Trophoblast cell (in vitro differentiated cells and primary cell): ENCODE results near the gene MALAT1.

ENCODE experiments used
- DNase-seq, 2 donors: peaks; one replicate each; pipeline ENCODE4 v3.0.0-alpha.2; 2016
- H2AFZ ChIP-seq: 2 replicates; pipeline ENCODE4 v1.6.1; 2013; ENCODE audit warnings: low read length, moderate library complexity, mild to moderate bottlenecking; ENCODE audit not compliant: insufficient read depth, poor library complexity
- H2AK5ac ChIP-seq: 2 replicates; pipeline ENCODE4 v1.6.1; 2013; ENCODE audit warnings: mild to moderate bottlenecking, low read length
- H2BK120ac ChIP-seq: 2 replicates; pipeline ENCODE4 v1.6.1; 2013; ENCODE audit warnings: low read length, mild to moderate bottlenecking, moderate library complexity; ENCODE audit not compliant: insufficient read depth, poor library complexity
- H2BK12ac ChIP-seq: 2 replicates; pipeline ENCODE4 v1.6.1; 2013; ENCODE audit warnings: mild to moderate bottlenecking, low read length, moderate library complexity
- H2BK5ac ChIP-seq: 2 replicates; pipeline ENCODE4 v1.6.1; 2013; ENCODE audit warnings: low read length, low read depth, moderate library complexity, mild to moderate bottlenecking; ENCODE audit not compliant: poor library complexity
- H3K14ac ChIP-seq: 2 replicates; pipeline ENCODE4 v1.6.1; 2013; ENCODE audit warnings: mild to moderate bottlenecking, low read length
- H3K18ac ChIP-seq: 2 replicates; pipeline ENCODE4 v1.6.1; 2013; ENCODE audit warnings: mild to moderate bottlenecking, low read length
- H3K23ac ChIP-seq: 2 replicates; pipeline ENCODE4 v1.6.1; 2013; ENCODE audit warnings: low read length
- H3K27ac ChIP-seq: 2 replicates; pipeline ENCODE4 v1.5.1; 2013; ENCODE audit warnings: low read depth, mild to moderate bottlenecking, inconsistent platforms, low read length, moderate library complexity
- H3K27me3 ChIP-seq: 2 replicates; pipeline ENCODE4 v1.6.1; 2013; ENCODE audit warnings: inconsistent platforms, mild to moderate bottlenecking, low read length, moderate library complexity; ENCODE audit not compliant: insufficient read depth
- H3K36me3 ChIP-seq, 2 experiments: 1 replicate in 1 of 2; 2 replicates in 1 of 2; pipeline ENCODE4 v1.6.1; 2013; ENCODE audit warnings: low read length in 2 of 2, mild to moderate bottlenecking in 2 of 2, moderate library complexity in 1 of 2; ENCODE audit not compliant: insufficient read depth in 2 of 2, control insufficient read depth in 1 of 2
- H3K4ac ChIP-seq: 2 replicates; pipeline ENCODE4 v1.6.1; 2013; ENCODE audit warnings: low read depth, mild to moderate bottlenecking, low read length, moderate library complexity
- H3K4me1 ChIP-seq, 2 experiments: 1 replicate in 1 of 2; 2 replicates in 1 of 2; pipeline ENCODE4 v1.6.1; 2013; ENCODE audit warnings: low read length in 2 of 2, mild to moderate bottlenecking in 2 of 2, moderate library complexity in 1 of 2; ENCODE audit not compliant: insufficient read depth in 2 of 2, control insufficient read depth in 1 of 2
- H3K4me2 ChIP-seq: 2 replicates; pipeline ENCODE4 v1.6.1; 2013; ENCODE audit warnings: inconsistent platforms, mild to moderate bottlenecking, low read length, moderate library complexity
- H3K4me3 ChIP-seq: 2 replicates; pipeline ENCODE4 v1.5.1; 2013; ENCODE audit warnings: mild to moderate bottlenecking, low read depth, low read length, inconsistent platforms
- H3K79me1 ChIP-seq: one replicate; pipeline ENCODE4 v1.6.1; 2013; ENCODE audit warnings: low read length
- H3K79me2 ChIP-seq: 2 replicates; pipeline ENCODE4 v1.6.1; 2013; ENCODE audit warnings: low read length, mild to moderate bottlenecking; ENCODE audit not compliant: control insufficient read depth, insufficient read depth, poor library complexity
- H3K9ac ChIP-seq: 2 replicates; pipeline ENCODE4 v1.6.1; 2013; ENCODE audit warnings: mild to moderate bottlenecking, low read length
- H3K9me3 ChIP-seq: 2 replicates; pipeline ENCODE4 v1.6.1; 2013; ENCODE audit warnings: low read depth, mild to moderate bottlenecking, control low read depth, inconsistent platforms, low read length; ENCODE audit not compliant: insufficient read depth
- H4K12ac ChIP-seq: 2 replicates; pipeline ENCODE4 v1.6.1; 2013; ENCODE audit warnings: low read depth, mild to moderate bottlenecking, low read length, moderate library complexity
- H4K8ac ChIP-seq: 2 replicates; pipeline ENCODE4 v1.6.1; 2013; ENCODE audit warnings: low read depth, mild to moderate bottlenecking, low read length, moderate library complexity
- H4K91ac ChIP-seq: one replicate; pipeline ENCODE4 v1.6.1; 2013; ENCODE audit warnings: low read depth, mild to moderate bottlenecking, low read length, moderate library complexity
- WGBS: extraction: QIAGEN DNeasy Blood & Tissue Kit; methylation state at CpG from one replicate; pipeline ENCODE4 v1.1.7; 2013; ENCODE audit warnings: missing lambda C conversion rate; ENCODE audit not compliant: insufficient read length, insufficient coverage; ENCODE audit errors: extremely low coverage; 5-methylcytosine and 5-hydroxymethylcytosine counted together

Gene MALAT1

GRCh38 chr11:65537620-65538231 is 38.9 kb downstream of the MALAT1 start:
- H2AFZ ChIP-seq: no peak overlapping the region
- H3K4me2 ChIP-seq: no peak overlapping the region
- no peak overlapping the region for H4K91ac ChIP-seq
- no peak overlapping the region for H3K4me3 ChIP-seq
- no peak overlapping the region for H2BK5ac ChIP-seq
- no peak overlapping the region for H3K9ac ChIP-seq
- no peak overlapping the region for H3K27ac ChIP-seq
- H3K79me2 ChIP-seq: peaks cover 3% of the 10 kb centered on the region
- peaks cover 52 to 57% of the 10 kb centered on the region in 2 experiments for H3K36me3 ChIP-seq
- H4K12ac ChIP-seq: no peak overlapping the region
- peaks cover 2% of the 10 kb centered on the region for H3K9me3 ChIP-seq
- no peak overlapping the region for H2BK12ac ChIP-seq
- peaks cover 16% of the 10 kb centered on the region for H3K79me1 ChIP-seq
- no peak overlapping the region for H3K4ac ChIP-seq
- H3K14ac ChIP-seq: no peak overlapping the region
- H2AK5ac ChIP-seq: no peak overlapping the region
- H2BK120ac ChIP-seq: no peak overlapping the region
- H3K27me3 ChIP-seq: peaks cover 4% of the 10 kb centered on the region
- no CpG with 5 or more reads among the region's 18 CpGs for WGBS
- no peak overlapping the region for H3K18ac ChIP-seq
- peaks cover 21 to 30% of the 10 kb centered on the region in 2 experiments for H3K4me1 ChIP-seq
- DNase-seq: no peak
- H4K8ac ChIP-seq: no peak overlapping the region
- no peak overlapping the region for H3K23ac ChIP-seq

GRCh38 chr11:65538232-65538914 is 39.5 kb downstream of the MALAT1 start:
- Histone ChIP-seq H3K4me3 (no peak overlapping the region), H3K4me2 (no peak overlapping the region), H3K14ac (no peak overlapping the region), H3K27ac (no peak overlapping the region), H4K91ac (no peak overlapping the region), H3K4me1 (peaks cover 21 to 30% of the 10 kb centered on the region in 2 experiments), H3K27me3 (peaks cover 4% of the 10 kb centered on the region), H4K8ac (no peak overlapping the region), H3K4ac (no peak overlapping the region), H3K9me3 (peaks cover 2% of the 10 kb centered on the region), H2BK5ac (no peak overlapping the region), H3K9ac (no peak overlapping the region), H2AK5ac (no peak overlapping the region), H2BK12ac (no peak overlapping the region), H3K23ac (no peak overlapping the region), H2AFZ (no peak overlapping the region), H3K79me2 (peaks cover 3% of the 10 kb centered on the region), H3K36me3 (peaks cover 45 to 50% of the 10 kb centered on the region in 2 experiments), H4K12ac (no peak overlapping the region), H2BK120ac (no peak overlapping the region), H3K18ac (no peak overlapping the region), H3K79me1 (peaks cover 16% of the 10 kb centered on the region)
- no peak for DNase-seq
- WGBS: no CpG with 5 or more reads among the region's 43 CpGs

GRCh38 chr11:65538915-65539743 is 40.3 kb downstream of the MALAT1 start:
- Histone ChIP-seq H2BK12ac (no peak overlapping the region), H2AK5ac (no peak overlapping the region), H4K12ac (no peak overlapping the region), H3K14ac (no peak overlapping the region), H3K23ac (no peak overlapping the region), H3K4me2 (peak overlapping the region; percentile 68), H2BK120ac (no peak overlapping the region), H4K91ac (no peak overlapping the region), H3K79me2 (peaks cover 3% of the 10 kb centered on the region), H3K4me1 (peaks cover 21 to 30% of the 10 kb centered on the region in 2 experiments), H3K79me1 (peaks cover 16% of the 10 kb centered on the region), H3K18ac (no peak overlapping the region), H2AFZ (no peak overlapping the region), H3K4ac (no peak overlapping the region), H3K4me3 (peak overlapping the region; percentile 40), H2BK5ac (no peak overlapping the region), H3K36me3 (peaks cover 43 to 46% of the 10 kb centered on the region in 2 experiments), H3K27me3 (peaks cover 4% of the 10 kb centered on the region), H3K9ac (no peak overlapping the region), H3K27ac (no peak overlapping the region), H4K8ac (peak overlapping the region; percentile 5), H3K9me3 (peaks cover 2% of the 10 kb centered on the region)
- peak in 1 of 2 donors; percentile 21 for DNase-seq
- WGBS: no CpG with 5 or more reads among the region's 92 CpGs

- DNase-seq: peak in 1 of 2 donors; percentile 18
- Histone ChIP-seq H3K9ac (no peak overlapping the region), H3K27ac (no peak overlapping the region), H3K18ac (no peak overlapping the region), H3K36me3 (peaks cover 39 to 41% of the 10 kb centered on the region in 2 experiments), H2BK12ac (no peak overlapping the region), H4K12ac (peak overlapping the region; percentile 17), H4K8ac (peak overlapping the region; percentile 12), H3K9me3 (peaks cover 2% of the 10 kb centered on the region), H2BK5ac (no peak overlapping the region), H2AFZ (peak overlapping the region; percentile 13), H4K91ac (no peak overlapping the region), H3K79me2 (peaks cover 3% of the 10 kb centered on the region), H3K4me2 (peak overlapping the region; percentile 68), H2AK5ac (no peak overlapping the region), H2BK120ac (no peak overlapping the region), H3K27me3 (peaks cover 4% of the 10 kb centered on the region), H3K79me1 (peaks cover 16% of the 10 kb centered on the region), H3K14ac (peak overlapping the region; percentile 7), H3K23ac (no peak overlapping the region), H3K4me3 (peak overlapping the region; percentile 68), H3K4me1 (peaks cover 21 to 30% of the 10 kb centered on the region in 2 experiments), H3K4ac (no peak overlapping the region)
- WGBS: no CpG with 5 or more reads among the region's 60 CpGs
These were observed 41.0 kb downstream of the MALAT1 start for GRCh38 chr11:65539744-65540289.
